HG03135 (cell line): ENCODE measurements around the gene NBPF26.
"Not testable (repeated sequence)": the region's sequence is repeated elsewhere in the genome, so short reads cannot be mapped to it uniquely, and the experiment has no call there.

ENCODE experiments used
- ATAC-seq: cut with Tn5 transposase; IDR thresholded peaks from one replicate; pipeline ENCODE4 v1.9.1; 2021; ENCODE audit warnings: mild to moderate bottlenecking, moderate library complexity; ENCODE audit not compliant: unreplicated experiment

Gene NBPF26

DNA sequence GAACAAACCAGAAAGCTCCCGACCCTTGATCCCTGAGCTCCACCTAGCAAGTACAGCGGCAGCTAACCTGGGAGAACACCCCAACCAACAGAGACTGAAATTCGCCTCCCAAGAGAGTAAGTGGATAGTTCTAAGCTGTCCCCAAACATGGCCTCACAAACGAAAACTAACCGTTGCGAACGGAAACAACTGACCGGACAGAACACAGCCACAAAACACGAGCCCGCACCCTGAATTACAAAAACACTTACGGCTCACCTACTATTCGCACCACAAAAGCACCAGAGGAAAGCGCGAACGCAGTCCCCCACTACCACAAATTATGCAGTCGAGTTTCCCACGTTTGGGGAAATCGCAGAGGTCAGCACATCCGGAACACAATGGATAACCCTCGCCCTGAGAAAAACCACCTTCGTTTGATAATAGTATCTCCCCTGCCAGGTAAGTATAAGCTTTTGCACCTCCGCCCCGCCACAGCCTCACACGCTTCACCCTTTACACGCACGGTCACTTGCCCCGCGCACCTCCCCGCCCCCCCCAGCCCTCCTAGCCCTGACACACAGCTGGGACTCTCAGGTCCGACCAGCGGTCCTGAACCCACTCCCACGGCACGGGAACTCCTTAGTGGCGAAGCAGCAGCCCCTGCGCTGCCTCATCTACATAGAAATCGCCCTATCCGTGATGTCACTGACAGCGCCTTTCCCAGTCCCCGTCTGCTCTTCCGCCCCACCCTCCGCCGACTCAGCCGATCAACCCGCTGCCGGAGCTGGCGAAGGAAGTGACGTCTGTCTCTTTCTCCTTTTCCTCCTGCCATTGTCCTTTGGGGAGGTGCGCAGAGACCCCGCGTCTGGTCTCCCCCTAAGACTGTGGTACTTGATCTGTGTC, 127.0 kb downstream of the NBPF26 start:
- peak; percentile 82 for ATAC-seq

GRCh38 chr1:120858144-120858543, 134.4 kb downstream of the NBPF26 start:
- ATAC-seq, result not testable (repeated sequence)

DNA sequence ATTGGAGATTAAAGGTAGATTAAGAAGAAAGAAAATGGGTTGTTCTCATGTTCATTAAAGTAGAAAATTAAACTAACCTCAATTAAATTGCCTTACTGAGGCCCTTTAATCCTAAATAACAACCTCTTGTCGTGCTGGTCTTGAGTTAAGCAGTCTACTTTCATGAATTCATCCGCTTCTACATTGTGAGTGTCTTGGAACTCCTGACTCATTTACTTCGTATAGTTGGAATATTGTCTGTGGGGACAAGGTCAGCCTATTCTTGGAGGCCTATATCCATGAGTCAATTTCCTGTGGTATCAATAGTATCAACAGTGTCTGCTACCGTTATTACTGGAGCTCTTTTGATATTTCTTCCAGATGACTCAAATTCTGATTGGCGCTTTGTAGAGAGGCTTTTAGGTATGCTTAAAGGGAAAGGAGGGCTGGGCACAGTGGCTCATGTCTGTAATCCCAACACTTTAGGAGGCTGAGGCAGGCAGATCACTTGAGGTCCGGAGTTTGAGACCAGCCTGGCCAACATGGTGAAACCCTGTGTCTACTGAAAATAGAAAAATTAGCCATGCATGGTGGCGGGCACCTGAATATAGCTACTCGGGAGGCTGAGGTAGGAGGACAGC, 136.0 kb downstream of the NBPF26 start:
- not testable (repeated sequence) for ATAC-seq

- ATAC-seq, result not testable (repeated sequence)
These were observed 154.5 kb downstream of the NBPF26 start for GRCh38 chr1:120878206-120878605.

- not testable (repeated sequence) for ATAC-seq
These were observed 156.3 kb downstream of the NBPF26 start for GRCh38 chr1:120880056-120880455.

- not testable (repeated sequence) for ATAC-seq
These were observed 158.2 kb downstream of the NBPF26 start for GRCh38 chr1:120881934-120882333.
